K562 (cell line): Measurements from ENCODE around the gene CLIP1. TPM values are rescaled to one million over a fixed set of nuclear protein-coding genes. Genes with fewer than 3 reads are reported as not detected.

Experiments used
- ATAC-seq: fragments of 200-7000 bp; cut with Tn5 transposase; 3 replicates; pipeline ENCODE4 v1.9.1; 2020; ENCODE audit warnings: moderate library complexity
- BruUV-seq: library from RNA; stranded (reverse); fragments of 400-500 nt; replicated peaks from 2 replicates; lab custom pipeline; 2021; lab: Mats Ljungman, UMichigan
- CTCF ChIA-PET: fragments of 300-600 bp; formaldehyde crosslinking; extraction: SDS; loops from one replicate; lab custom pipeline; 2021; ENCODE audit warnings: low intra/inter-chr PET ratio; lab: Yijun Ruan, JAX
- POLR2A ChIA-PET: fragments of 300-600, 350-650 bp; sonication (Branson Sonifier 250); formaldehyde crosslinking; extraction: SDS; loops from one replicate; lab custom pipeline; 2021; ENCODE audit warnings: antibody characterized with exemption, inconsistent platforms; lab: Yijun Ruan, JAX
- DNase-seq, 4 experiments: peaks; one replicate each; pipeline versions ENCODE4 v3.0.0 to v3.0.0-alpha.2; 2011 to 2018; ENCODE audit warnings: low spot score in 3 of 4, mixed read lengths in 3 of 4; ENCODE audit errors: extremely low read depth in 1 of 4
- FAIRE-seq: peaks from 2 replicates; lab custom pipeline; 2011; peaks lifted over from hg19 to GRCh38; lab: Jason Lieb, UNC
- H2AFZ ChIP-seq: 2 replicates; pipeline ENCODE4 v1.6.0; 2011; ENCODE audit warnings: low read depth, low read length, control low read depth, inconsistent platforms
- H3K27ac ChIP-seq: fragments of 200-600 bp; 3 replicates; pipeline ENCODE4 v1.8.0; 2011; ENCODE audit warnings: low read depth, mild to moderate bottlenecking, control low read depth, inconsistent platforms, low read length, moderate library complexity, mixed read lengths; ENCODE audit errors: extremely low read depth
- H3K27me3 ChIP-seq, 2 experiments: fragments of 300-600 bp in 1 of 2; 2 replicates in 1 of 2; 3 replicates in 1 of 2; pipeline versions ENCODE4 v1.6.0 to v1.8.0; 2011; ENCODE audit warnings: inconsistent platforms in 2 of 2, low read length in 2 of 2, mild to moderate bottlenecking in 1 of 2, mixed read lengths in 1 of 2, moderate library complexity in 1 of 2; ENCODE audit not compliant: control insufficient read depth in 2 of 2, insufficient read depth in 2 of 2
- H3K36me3 ChIP-seq: fragments of 300-600 bp; 3 replicates; pipeline ENCODE4 v1.8.0; 2011; ENCODE audit warnings: mild to moderate bottlenecking, low read length, inconsistent platforms; ENCODE audit not compliant: control insufficient read depth, insufficient read depth
- H3K4me1 ChIP-seq, 2 experiments: fragments of 200-600 bp in 1 of 2; replicated peaks in 1 of 2; 2 replicates in 1 of 2; 3 replicates in 1 of 2; pipeline versions ENCODE4 v1.5.1 to v1.8.0; 2011; ENCODE audit warnings: inconsistent platforms in 2 of 2, low read length in 2 of 2, mild to moderate bottlenecking in 1 of 2, mixed read lengths in 1 of 2, moderate library complexity in 1 of 2; ENCODE audit not compliant: control insufficient read depth in 2 of 2, insufficient read depth in 2 of 2
- H3K4me2 ChIP-seq: 2 replicates; pipeline ENCODE4 v1.6.1; 2011; ENCODE audit warnings: low read length, control low read depth, inconsistent platforms, mixed read lengths; ENCODE audit not compliant: insufficient read depth
- H3K4me3 ChIP-seq: fragments of 200-600 bp; sonication (generic), shearing (Covaris generic); 2 replicates; pipeline ENCODE4 v1.5.1; 2016; ENCODE audit warnings: control low read depth, inconsistent platforms
- H3K79me2 ChIP-seq: fragments of 200-600 bp; 3 replicates; pipeline ENCODE4 v1.8.0; 2011; ENCODE audit warnings: low read length, inconsistent platforms; ENCODE audit not compliant: control insufficient read depth, insufficient read depth
- H3K9ac ChIP-seq, 2 experiments: 2 replicates each; pipeline versions ENCODE4 v1.6.0 to v1.6.1; 2011; ENCODE audit warnings: low read depth in 2 of 2, low read length in 2 of 2, control low read depth in 1 of 2, inconsistent platforms in 1 of 2, mild to moderate bottlenecking in 1 of 2, mixed read lengths in 1 of 2; ENCODE audit not compliant: insufficient read depth in 1 of 2
- H3K9me1 ChIP-seq: one replicate; pipeline ENCODE4 v1.6.0; 2011; ENCODE audit warnings: inconsistent platforms, mild to moderate bottlenecking, low read length, moderate library complexity; ENCODE audit not compliant: control insufficient read depth, insufficient read depth
- H3K9me3 ChIP-seq: replicated peaks from 2 replicates; pipeline ENCODE4 v1.5.1; 2011; ENCODE audit warnings: low read depth, low read length, inconsistent platforms; ENCODE audit not compliant: control insufficient read depth, insufficient read depth
- H4K20me1 ChIP-seq: replicated peaks from 2 replicates; pipeline ENCODE4 v1.6.1; 2011; ENCODE audit warnings: low read length, inconsistent platforms, mixed read lengths; ENCODE audit not compliant: control insufficient read depth, insufficient read depth
- ARID2 ChIP-seq: fragments of 450-650 bp; IDR thresholded peaks from 2 replicates; pipeline ENCODE4 v1.6.1; 2017; ENCODE audit warnings: antibody characterized with exemption, mild to moderate bottlenecking
- CREB1 ChIP-seq, 2 experiments: sonication (generic) in 1 of 2; formaldehyde crosslinking in 1 of 2; IDR thresholded peaks; 2 replicates each; pipeline versions ENCODE4 v1.6.1 to v1.8.0; 2012 to 2022; ENCODE audit warnings: inconsistent platforms in 1 of 2, mild to moderate bottlenecking in 1 of 2, missing genetic modification reagents in 1 of 2, moderate library complexity in 1 of 2
- ELF4 ChIP-seq: fragments of 450-650 bp; formaldehyde crosslinking; IDR thresholded peaks from 2 replicates; pipeline ENCODE4 v1.4.0; 2022; ENCODE audit warnings: missing genetic modification characterization
- HBP1 ChIP-seq: fragments of 450-650 bp; formaldehyde crosslinking; IDR thresholded peaks from 2 replicates; pipeline ENCODE4 v1.4.0; 2022; ENCODE audit warnings: missing genetic modification characterization
- HDAC1 ChIP-seq, 2 experiments: fragments of 450-650 bp; IDR thresholded peaks; 2 replicates each; pipeline ENCODE4 v1.6.1; 2016 to 2017; ENCODE audit warnings: inconsistent platforms in 1 of 2, mild to moderate bottlenecking in 1 of 2, moderate library complexity in 1 of 2
- MAFK ChIP-seq: IDR thresholded peaks from 2 replicates; pipeline ENCODE4 v1.6.1; 2011; ENCODE audit warnings: low read length, improper control_type of control experiment
- RBM17 ChIP-seq: fragments of 200-400 bp; formaldehyde crosslinking; IDR thresholded peaks from 2 replicates; pipeline ENCODE4 v1.6.1; 2017; ENCODE audit warnings: low read depth, mild to moderate bottlenecking, low read length, borderline replicate concordance
- SETDB1 ChIP-seq: IDR thresholded peaks from one replicate; pipeline ENCODE4 v1.6.1; 2012; ENCODE audit warnings: low read length, control low read depth, inconsistent platforms
- SMARCC2 ChIP-seq: fragments of 450-650 bp; IDR thresholded peaks from 2 replicates; pipeline ENCODE4 v1.6.1; 2017; ENCODE audit warnings: antibody characterized with exemption, moderate library complexity, mild to moderate bottlenecking, low read depth
- SNIP1 ChIP-seq: fragments of 450-650 bp; IDR thresholded peaks from 2 replicates; pipeline ENCODE4 v1.7.1; 2017; ENCODE audit warnings: low read depth, mild to moderate bottlenecking
- SPI1 ChIP-seq: IDR thresholded peaks from 2 replicates; pipeline ENCODE4 v1.6.1; 2011; ENCODE audit warnings: low read depth, low read length, control low read depth, borderline replicate concordance
- STAT5B ChIP-seq: fragments of 250-450 bp; sonication (Bioruptor Pico); IDR thresholded peaks from 2 replicates; pipeline ENCODE4 v1.8.0; 2021; ENCODE audit warnings: mild to moderate bottlenecking, inconsistent platforms
- SUPT5H ChIP-seq: fragments of 450-650 bp; IDR thresholded peaks from 2 replicates; pipeline ENCODE4 v1.6.1; 2016
- TOE1 ChIP-seq, 2 experiments: fragments of 450-650 bp in 1 of 2; sonication (generic) in 1 of 2; formaldehyde crosslinking in 1 of 2; IDR thresholded peaks; 2 replicates each; pipeline versions ENCODE4 v1.7.1 to v1.8.0; 2016 to 2022; ENCODE audit warnings: borderline replicate concordance in 2 of 2, mild to moderate bottlenecking in 2 of 2, antibody characterized with exemption in 1 of 2, inconsistent platforms in 1 of 2, low read depth in 1 of 2, missing genetic modification reagents in 1 of 2, moderate library complexity in 1 of 2
- YBX1 ChIP-seq: fragments of 450-650 bp; IDR thresholded peaks from 2 replicates; pipeline ENCODE4 v1.7.1; 2016; ENCODE audit warnings: mild to moderate bottlenecking
- ZFP36 ChIP-seq: fragments of 150-350 bp; IDR thresholded peaks from 2 replicates; pipeline ENCODE4 v1.6.1; 2018; ENCODE audit warnings: low read length, low read depth; ENCODE audit not compliant: partially characterized antibody
- WGBS: fragments of 100-300 bp; shearing (Covaris generic); methylation state at CpG from one replicate; pipeline ENCODE4 v1.1.6; 2016; ENCODE audit warnings: low coverage, mixed read lengths; ENCODE audit not compliant: insufficient coverage; ENCODE audit errors: missing lambda C conversion rate; 5-methylcytosine and 5-hydroxymethylcytosine counted together
- in situ Hi-C: fragments of 300-500 bp; cut with MboI; formaldehyde crosslinking; loops from 4 replicates; pipeline ENCODE4 v1.15.0; 2018; ENCODE audit warnings: inconsistent platforms, mixed read lengths
- intact Hi-C: fragments of 100-400 bp; cut with micrococcal nuclease; formaldehyde crosslinking; loops from 2 replicates; pipeline ENCODE4 v1.14.2; 2022
- polyA plus RNA-seq, 8 experiments: library from polyadenylated mRNA; depleted of rRNA in 4 of 8; stranded (reverse) in 5 of 8; unstranded in 3 of 8; fragments of >200 nt; fragmentation: Nextera tagmentation in 2 of 8; fragmentation: Illumina TruSeq in 1 of 8; extraction: Ambion mirVana in 2 of 8; extraction: Trizol in 1 of 8; gene quantifications; 2 replicates each; pipeline versions ENCODE4 v1.2.1 to v1.2.3, GENCODE V29; 2011 to 2014; ENCODE audit warnings: inconsistent platforms in 1 of 8, missing spikeins in 1 of 8
- total RNA-seq, 7 experiments: library from RNA; depleted of rRNA in 6 of 7; stranded (reverse); fragments of >200 nt in 6 of 7; fragmentation: Illumina TruSeq in 2 of 7; extraction: Trizol in 2 of 7; gene quantifications; 2 replicates each; pipeline versions ENCODE4 v1.2.1 to v1.2.3, GENCODE V29; 2011 to 2021; ENCODE audit warnings: low replicate concordance in 1 of 7
- TF ChIP-seq, protein P1 (sequence below): fragments of 450-650 bp; formaldehyde crosslinking; IDR thresholded peaks from 2 replicates; pipeline ENCODE4 v1.4.0; 2020; ENCODE audit warnings: mild to moderate bottlenecking

The CLIP1 gene
- total and polyA plus RNA-seq, 9 of the 15 experiments (the other 6 are each of a cell fraction or from before 2014, with no cell fraction given) = 5.8 to 33.9 (median 27.6) TPM

DNA sequence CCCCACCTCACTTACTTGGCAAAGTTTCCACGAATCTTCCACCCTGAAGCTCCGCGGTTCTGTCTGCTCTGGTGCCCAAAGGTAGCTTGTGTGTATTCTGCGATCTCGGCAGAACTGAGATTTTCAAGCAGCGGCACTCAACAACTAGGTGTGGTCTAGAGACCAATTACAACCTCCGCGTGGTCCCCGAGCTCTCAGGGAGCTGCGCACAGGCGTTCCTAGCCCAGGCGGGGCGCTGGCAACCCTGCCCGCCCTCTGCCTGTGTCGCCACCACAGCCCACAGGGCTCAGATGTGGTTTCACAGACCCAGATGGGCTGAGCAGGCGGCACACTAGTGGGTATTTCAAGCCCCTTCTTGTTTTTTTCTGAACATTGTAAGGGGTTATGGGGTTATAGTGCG is 195.1 kb downstream of the CLIP1 start:
- no peak overlapping the region for H3K4me3 ChIP-seq
- ChIA-PET CTCF (no interaction called here), POLR2A (interaction anchor here (0.8 to 11.0 kb wide), 3 partner anchors 17 to 23 kb away, joined by 3 to 149 read pairs (median 4); partner anchors contain the start of gene B3GNT4)
- in situ Hi-C loops (no loop called here), intact Hi-C loops (loop anchor here (5.0 kb wide), 1 partner anchor 40 kb away; the partner anchor contains the start of gene VPS33A)
- peaks cover 5% of the 10 kb centered on the region; the same call in 1 of the 2 replicates for H4K20me1 ChIP-seq
- DNase-seq (no peak), ATAC-seq (no peak), FAIRE-seq (no peak)
- no peaks in the 10 kb centered on the region for H3K9me3 ChIP-seq
- peaks cover 21 to 42% of the 10 kb centered on the region in 2 experiments for H3K4me1 ChIP-seq
- peaks cover 36% of the 10 kb centered on the region for H3K36me3 ChIP-seq
- peak overlapping the region in 1 of 2 experiments; percentile 88; a peak in 1 of 4 replicates for H3K9ac ChIP-seq
- TF ChIP-seq RBM17 (no peak), TOE1 (IDR thresholded peaks at IDR 0.05; ENCODE audit: borderline replicate concordance) (no peak), TOE1 (CRISPR knock-in tag; IDR thresholded peaks at IDR 0.05; ENCODE audit: borderline replicate concordance, low read depth) (no peak), SNIP1 (no peak), CREB1 (IDR thresholded peaks at IDR 0.05) (no peak), CREB1 (CRISPR knock-in tag; IDR thresholded peaks at IDR 0.05) (no peak), ZFP36 (no peak), HDAC1 (IDR thresholded peaks at IDR 0.05) (no peak), ARID2 (no peak), HBP1 (CRISPR knock-in tag) (no peak), SUPT5H (no peak), SPI1 (no peak), SETDB1 (no peak), MAFK (no peak), SMARCC2 (no peak), STAT5B (CRISPR knock-in tag) (no peak), YBX1 (no peak), ELF4 (no peak)
- TF ChIP-seq, protein P1, sequence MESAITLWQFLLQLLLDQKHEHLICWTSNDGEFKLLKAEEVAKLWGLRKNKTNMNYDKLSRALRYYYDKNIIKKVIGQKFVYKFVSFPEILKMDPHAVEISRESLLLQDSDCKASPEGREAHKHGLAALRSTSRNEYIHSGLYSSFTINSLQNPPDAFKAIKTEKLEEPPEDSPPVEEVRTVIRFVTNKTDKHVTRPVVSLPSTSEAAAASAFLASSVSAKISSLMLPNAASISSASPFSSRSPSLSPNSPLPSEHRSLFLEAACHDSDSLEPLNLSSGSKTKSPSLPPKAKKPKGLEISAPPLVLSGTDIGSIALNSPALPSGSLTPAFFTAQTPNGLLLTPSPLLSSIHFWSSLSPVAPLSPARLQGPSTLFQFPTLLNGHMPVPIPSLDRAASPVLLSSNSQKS (CRISPR knock-in tag) = no peak
- H2AFZ ChIP-seq = no peak overlapping the region
- no peak overlapping the region for H3K4me2 ChIP-seq
- WGBS = 89% methylated on average over 17 of the region's 17 CpGs
- H3K9me1 ChIP-seq = no peaks in the 10 kb centered on the region
- no TSS peak for BruUV-seq
- no peaks in the 10 kb centered on the region for H3K27me3 ChIP-seq
- H3K27ac ChIP-seq = no peak overlapping the region
- peaks cover 33% of the 10 kb centered on the region for H3K79me2 ChIP-seq
